Nephron progenitor cell (in vitro differentiated cells): ENCODE results near the gene WDPCP.

Experiments
- DNase-seq: peaks from one replicate; pipeline ENCODE4 v3.0.0; 2021
- H3K27ac Mint-ChIP-seq: 2 replicates; pipeline ENCODE4 v1.8.0; 2021; ENCODE audit warnings: mild to moderate bottlenecking, moderate library complexity, mixed read lengths
- H3K27me3 Mint-ChIP-seq: 2 replicates; pipeline ENCODE4 v1.8.0; 2021; ENCODE audit warnings: mild to moderate bottlenecking, low read depth, mixed read lengths; ENCODE audit not compliant: poor library complexity
- H3K36me3 Mint-ChIP-seq: 2 replicates; pipeline ENCODE4 v1.8.0; 2021; ENCODE audit warnings: low read depth, mixed read lengths
- H3K4me1 Mint-ChIP-seq: 2 replicates; pipeline ENCODE4 v1.8.0; 2021; ENCODE audit warnings: mixed read lengths
- H3K4me3 Mint-ChIP-seq: 2 replicates; pipeline ENCODE4 v1.8.0; 2021; ENCODE audit warnings: mild to moderate bottlenecking, moderate library complexity, mixed read lengths
- H3K9me3 Mint-ChIP-seq: 2 replicates; pipeline ENCODE4 v1.8.0; 2021; ENCODE audit warnings: mild to moderate bottlenecking, moderate library complexity, mixed read lengths
- CTCF ChIP-seq: fragments of 200-600 bp; sonication (generic); IDR thresholded peaks from 2 replicates; pipeline ENCODE4 v1.5.0; 2021; ENCODE audit warnings: antibody characterized with exemption

The WDPCP gene

DNA sequence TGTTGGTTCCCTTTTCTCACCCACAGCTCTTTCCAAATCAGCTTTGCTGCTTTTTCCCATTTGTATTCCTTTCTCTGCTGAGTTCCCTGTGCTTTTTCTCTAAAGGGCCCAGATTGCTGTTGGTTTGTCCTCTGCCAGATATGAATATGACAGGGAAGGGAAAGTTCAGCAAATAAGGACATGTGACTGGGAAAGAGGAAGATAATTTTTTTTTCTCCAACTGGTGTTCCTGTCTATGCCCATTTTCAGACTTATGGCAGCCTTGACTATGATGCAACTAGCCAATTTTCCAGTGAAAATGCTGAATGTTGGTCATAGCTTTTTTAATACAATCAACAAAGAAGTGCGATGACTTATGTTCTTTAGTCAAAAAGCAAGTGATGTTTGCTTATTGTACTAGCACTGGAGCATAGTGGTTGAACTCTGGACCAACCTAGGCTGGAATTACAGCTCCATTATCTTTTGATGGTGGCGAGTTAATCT, 8.2 kb upstream of the WDPCP start:
- no peak for DNase-seq
- H3K4me3 Mint-ChIP-seq: no peak overlapping the region
- H3K4me1 Mint-ChIP-seq: peaks cover 3% of the 10 kb centered on the region
- no peak overlapping the region for H3K27ac Mint-ChIP-seq
- no peaks in the 10 kb centered on the region for H3K27me3 Mint-ChIP-seq
- peaks cover 39% of the 10 kb centered on the region for H3K36me3 Mint-ChIP-seq
- TF ChIP-seq CTCF: no peak
- no peaks in the 10 kb centered on the region for H3K9me3 Mint-ChIP-seq

DNA sequence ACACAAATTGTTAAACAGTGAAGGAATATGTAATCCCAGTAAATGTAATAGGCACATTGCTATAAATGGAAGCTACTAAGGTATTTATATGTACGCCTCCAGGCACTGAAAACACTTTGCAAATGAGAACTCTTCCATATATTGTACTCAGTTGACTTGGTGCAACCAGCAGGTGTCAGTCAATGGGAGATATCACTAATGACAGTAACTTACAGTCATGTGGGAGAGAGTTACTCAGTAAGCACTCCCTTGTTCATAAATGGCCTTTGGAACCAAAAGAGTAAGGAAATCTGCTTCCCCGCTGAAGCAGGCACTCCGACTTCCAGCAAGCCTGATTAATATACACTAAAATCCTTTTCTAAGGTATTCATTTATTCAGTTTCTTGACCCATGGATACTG, 6.4 kb upstream of the WDPCP start:
- no peaks in the 10 kb centered on the region for H3K9me3 Mint-ChIP-seq
- peaks cover 36% of the 10 kb centered on the region for H3K36me3 Mint-ChIP-seq
- no peak overlapping the region for H3K4me3 Mint-ChIP-seq
- no peaks in the 10 kb centered on the region for H3K27me3 Mint-ChIP-seq
- TF ChIP-seq CTCF: no peak
- no peak overlapping the region for H3K27ac Mint-ChIP-seq
- DNase-seq: no peak
- H3K4me1 Mint-ChIP-seq: peaks cover 17% of the 10 kb centered on the region

- Mint-ChIP-seq H3K27ac (no peak overlapping the region), H3K4me1 (peaks cover 35% of the 10 kb centered on the region), H3K27me3 (peaks cover 5% of the 10 kb centered on the region), H3K4me3 (no peak overlapping the region), H3K9me3 (no peaks in the 10 kb centered on the region), H3K36me3 (peaks cover 20% of the 10 kb centered on the region)
- no peak for TF ChIP-seq CTCF
- no peak for DNase-seq
Measured at GRCh38 chr2:63591566-63592175, 3.4 kb upstream of the WDPCP start.

- peaks cover 5% of the 10 kb centered on the region for H3K27me3 Mint-ChIP-seq
- H3K27ac Mint-ChIP-seq: no peak overlapping the region
- no peak for TF ChIP-seq CTCF
- no peak for DNase-seq
- H3K36me3 Mint-ChIP-seq: peaks cover 14% of the 10 kb centered on the region
- H3K4me1 Mint-ChIP-seq: peaks cover 36% of the 10 kb centered on the region
- no peaks in the 10 kb centered on the region for H3K9me3 Mint-ChIP-seq
- H3K4me3 Mint-ChIP-seq: peak overlapping the region; percentile 100
Measured at GRCh38 chr2:63590626-63591408, 2.5 kb upstream of the WDPCP start.

DNA sequence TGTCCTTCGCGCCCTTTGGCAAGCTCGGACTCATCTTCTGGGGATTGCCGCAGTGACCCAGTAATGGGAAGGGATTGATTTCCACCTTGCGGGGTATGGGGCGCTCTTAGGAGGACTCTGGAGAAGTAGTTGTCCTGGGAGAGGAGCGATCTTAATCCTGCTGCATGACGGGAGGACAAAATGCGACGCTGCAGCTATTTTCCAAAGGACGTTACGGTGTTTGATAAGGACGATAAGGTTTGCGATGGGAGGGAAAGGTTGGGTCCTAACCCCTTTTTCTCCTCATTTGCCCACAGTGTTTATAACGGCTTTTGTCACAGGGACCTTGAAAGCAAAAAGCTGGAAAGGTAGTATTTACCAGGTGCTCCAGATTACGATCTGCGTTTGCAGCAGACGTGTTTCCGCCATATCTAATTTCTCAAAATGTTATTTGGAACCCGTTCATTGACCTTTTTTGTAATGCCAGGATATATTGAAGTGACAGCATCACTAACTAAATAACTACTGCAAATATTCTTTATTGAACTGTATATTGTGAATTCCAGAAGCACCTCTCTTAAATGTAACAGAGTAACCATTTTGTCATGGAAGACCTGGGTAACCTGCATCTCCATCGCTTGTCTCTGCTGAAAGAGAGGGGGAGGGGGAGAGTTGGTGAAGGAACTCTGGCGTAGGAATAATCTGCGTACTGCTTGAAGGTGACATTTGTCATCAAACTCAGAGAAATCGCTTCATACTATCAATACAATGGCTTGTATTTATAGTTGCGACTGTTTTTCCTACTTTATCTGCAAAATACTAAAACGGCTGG, 1.1 kb upstream of the WDPCP start:
- H3K27ac Mint-ChIP-seq: peak overlapping the region; percentile 94
- peaks cover 36% of the 10 kb centered on the region for H3K4me1 Mint-ChIP-seq
- TF ChIP-seq CTCF: no peak
- H3K36me3 Mint-ChIP-seq: peaks cover 13% of the 10 kb centered on the region
- no peak for DNase-seq
- H3K27me3 Mint-ChIP-seq: peaks cover 5% of the 10 kb centered on the region
- H3K9me3 Mint-ChIP-seq: no peaks in the 10 kb centered on the region
- H3K4me3 Mint-ChIP-seq: peak overlapping the region; percentile 100
